ENCODE data around the gene HRH3. TPM values are rescaled to one million over a fixed set of nuclear protein-coding genes. Genes with fewer than 3 reads are reported as not detected.
A peak's percentile ranks its signal among the peaks of the same experiment; 100 is the strongest.

HRH3 gene
- total RNA-seq, 1 donor, result not detected

DNA sequence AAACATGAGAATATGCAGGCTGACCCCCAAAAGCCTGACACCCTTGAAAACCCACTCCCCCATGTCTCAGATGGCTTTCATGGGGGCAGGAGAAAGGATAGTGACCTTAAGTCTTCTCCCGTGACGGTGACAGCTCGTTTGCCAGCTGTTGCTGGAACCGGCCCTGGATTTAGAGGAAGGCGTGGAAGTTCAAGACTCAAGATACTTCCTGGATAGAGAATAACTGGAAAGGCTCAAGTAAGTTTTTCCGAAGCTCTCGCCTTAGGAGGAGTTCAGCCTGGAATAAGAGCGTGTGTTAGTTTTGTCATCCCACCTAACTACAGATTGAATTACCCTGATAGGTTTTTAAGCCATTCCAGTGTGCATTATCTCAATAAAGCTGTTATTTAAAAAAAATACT, 48.8 kb downstream of the HRH3 start:
- Histone ChIP-seq H3K79me2 (ENCODE audit: insufficient read depth, low read length) (no peaks in the 10 kb centered on the region), H3K4me3 (ENCODE audit: insufficient read depth, low read length) (no peak overlapping the region), H2AFZ (ENCODE audit: low read length) (no peak overlapping the region), H3K27ac (ENCODE audit: low read depth, low read length) (no peak overlapping the region), H3K4me2 (ENCODE audit: insufficient read depth, low read length) (no peak overlapping the region), H3K4me1 (ENCODE audit: insufficient read depth, low read length) (no peaks in the 10 kb centered on the region), H3K27me3 (ENCODE audit: insufficient read depth, low read length) (no peaks in the 10 kb centered on the region), H4K20me1 (ENCODE audit: insufficient read depth, low read length) (no peaks in the 10 kb centered on the region), H3K9me3 (ENCODE audit: low read depth, low read length) (no peaks in the 10 kb centered on the region), H3K36me3 (ENCODE audit: insufficient read depth, low read length) (peaks cover 33% of the 10 kb centered on the region)
- TF ChIP-seq, protein P1, sequence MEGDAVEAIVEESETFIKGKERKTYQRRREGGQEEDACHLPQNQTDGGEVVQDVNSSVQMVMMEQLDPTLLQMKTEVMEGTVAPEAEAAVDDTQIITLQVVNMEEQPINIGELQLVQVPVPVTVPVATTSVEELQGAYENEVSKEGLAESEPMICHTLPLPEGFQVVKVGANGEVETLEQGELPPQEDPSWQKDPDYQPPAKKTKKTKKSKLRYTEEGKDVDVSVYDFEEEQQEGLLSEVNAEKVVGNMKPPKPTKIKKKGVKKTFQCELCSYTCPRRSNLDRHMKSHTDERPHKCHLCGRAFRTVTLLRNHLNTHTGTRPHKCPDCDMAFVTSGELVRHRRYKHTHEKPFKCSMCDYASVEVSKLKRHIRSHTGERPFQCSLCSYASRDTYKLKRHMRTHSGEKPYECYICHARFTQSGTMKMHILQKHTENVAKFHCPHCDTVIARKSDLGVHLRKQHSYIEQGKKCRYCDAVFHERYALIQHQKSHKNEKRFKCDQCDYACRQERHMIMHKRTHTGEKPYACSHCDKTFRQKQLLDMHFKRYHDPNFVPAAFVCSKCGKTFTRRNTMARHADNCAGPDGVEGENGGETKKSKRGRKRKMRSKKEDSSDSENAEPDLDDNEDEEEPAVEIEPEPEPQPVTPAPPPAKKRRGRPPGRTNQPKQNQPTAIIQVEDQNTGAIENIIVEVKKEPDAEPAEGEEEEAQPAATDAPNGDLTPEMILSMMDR (IDR thresholded peaks at IDR 0.05; ENCODE audit: extremely low read depth, low read depth, low read length), result no peak
- peak; percentile 3 for DNase-seq (ENCODE audit: insufficient read length, low spot score, missing footprints)

- peak; percentile 81 for DNase-seq (ENCODE audit: insufficient read length, low spot score, missing footprints)
- H3K4me2 ChIP-seq (ENCODE audit: insufficient read depth, low read length), result no peak overlapping the region
- no peak overlapping the region for H3K4me3 ChIP-seq (ENCODE audit: insufficient read depth, low read length)
- no peak overlapping the region for H2AFZ ChIP-seq (ENCODE audit: low read length)
- no peaks in the 10 kb centered on the region for H4K20me1 ChIP-seq (ENCODE audit: insufficient read depth, low read length)
- H3K9me3 ChIP-seq (ENCODE audit: low read depth, low read length), result no peaks in the 10 kb centered on the region
- no peak overlapping the region for H3K27ac ChIP-seq (ENCODE audit: low read depth, low read length)
- H3K79me2 ChIP-seq (ENCODE audit: insufficient read depth, low read length), result no peaks in the 10 kb centered on the region
- TF ChIP-seq, protein P1 (IDR thresholded peaks at IDR 0.05; ENCODE audit: extremely low read depth, low read depth, low read length), result no peak
- no peaks in the 10 kb centered on the region for H3K4me1 ChIP-seq (ENCODE audit: insufficient read depth, low read length)
- no peaks in the 10 kb centered on the region for H3K27me3 ChIP-seq (ENCODE audit: insufficient read depth, low read length)
- H3K36me3 ChIP-seq (ENCODE audit: insufficient read depth, low read length), result peaks cover 36% of the 10 kb centered on the region
Observed at GRCh38 chr20:62170536-62170935, 49.5 kb downstream of the HRH3 start.

DNA sequence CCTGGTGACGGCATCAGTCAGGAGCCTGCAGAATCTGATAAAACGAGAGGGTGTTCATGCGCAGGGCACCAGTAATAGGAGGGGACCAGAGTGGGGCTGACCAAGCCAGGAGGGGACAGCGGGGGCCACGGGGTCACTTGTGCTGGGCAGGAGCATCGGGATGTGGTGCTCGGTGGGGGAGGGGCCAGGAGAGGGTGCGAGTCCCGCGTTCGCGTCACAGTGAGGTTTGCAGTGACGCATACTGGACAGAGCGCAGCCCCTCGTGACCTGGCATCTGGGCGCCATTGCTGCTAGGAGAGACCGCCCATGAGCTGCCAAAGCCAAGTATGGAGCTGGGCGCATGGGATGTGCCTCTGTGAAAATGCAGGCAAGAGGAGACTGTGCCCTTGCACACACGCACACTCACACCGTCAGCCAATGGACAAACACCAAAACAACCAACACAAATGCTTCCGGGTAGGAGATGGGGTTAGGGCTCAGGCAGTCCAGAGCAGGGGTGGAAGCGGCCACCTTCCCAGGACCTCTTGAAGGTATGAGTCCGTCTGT, 51.1 kb downstream of the HRH3 start:
- peak; percentile 84 for DNase-seq (ENCODE audit: insufficient read length, low spot score, missing footprints)
- Histone ChIP-seq H3K4me2 (ENCODE audit: insufficient read depth, low read length) (no peak overlapping the region), H3K9me3 (ENCODE audit: low read depth, low read length) (no peaks in the 10 kb centered on the region), H4K20me1 (ENCODE audit: insufficient read depth, low read length) (no peaks in the 10 kb centered on the region), H2AFZ (ENCODE audit: low read length) (no peak overlapping the region), H3K27me3 (ENCODE audit: insufficient read depth, low read length) (no peaks in the 10 kb centered on the region), H3K27ac (ENCODE audit: low read depth, low read length) (no peak overlapping the region), H3K4me1 (ENCODE audit: insufficient read depth, low read length) (no peaks in the 10 kb centered on the region), H3K4me3 (ENCODE audit: insufficient read depth, low read length) (no peak overlapping the region), H3K36me3 (ENCODE audit: insufficient read depth, low read length) (peaks cover 35% of the 10 kb centered on the region), H3K79me2 (ENCODE audit: insufficient read depth, low read length) (no peaks in the 10 kb centered on the region)
- TF ChIP-seq, protein P1 (IDR thresholded peaks at IDR 0.05; ENCODE audit: extremely low read depth, low read depth, low read length), result no peak

DNA sequence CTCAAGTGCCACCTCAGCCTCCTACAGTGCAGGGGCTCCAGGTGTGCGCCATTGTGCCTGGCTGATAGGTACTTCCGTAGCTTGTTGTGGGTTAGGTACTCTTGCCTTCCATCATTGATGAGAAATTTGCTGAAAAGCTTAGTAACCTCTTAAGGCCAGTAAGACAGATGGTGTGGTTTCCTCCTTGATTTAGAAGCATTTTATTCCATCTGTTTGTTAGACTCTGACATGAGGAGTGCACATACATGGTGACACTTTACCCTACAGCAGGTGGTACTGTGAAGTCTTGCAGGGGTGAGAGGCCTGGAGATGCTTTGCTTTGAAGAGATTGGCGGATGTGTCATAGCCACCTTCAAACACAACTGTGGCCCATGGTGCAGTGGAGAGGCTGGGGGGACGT, 52.0 kb downstream of the HRH3 start:
- no peaks in the 10 kb centered on the region for H3K4me1 ChIP-seq (ENCODE audit: insufficient read depth, low read length)
- no peak overlapping the region for H3K4me3 ChIP-seq (ENCODE audit: insufficient read depth, low read length)
- DNase-seq (ENCODE audit: insufficient read length, low spot score, missing footprints), result no peak
- peaks cover 33% of the 10 kb centered on the region for H3K36me3 ChIP-seq (ENCODE audit: insufficient read depth, low read length)
- no peaks in the 10 kb centered on the region for H3K9me3 ChIP-seq (ENCODE audit: low read depth, low read length)
- H3K79me2 ChIP-seq (ENCODE audit: insufficient read depth, low read length), result no peaks in the 10 kb centered on the region
- H2AFZ ChIP-seq (ENCODE audit: low read length), result no peak overlapping the region
- no peak overlapping the region for H3K27ac ChIP-seq (ENCODE audit: low read depth, low read length)
- H3K27me3 ChIP-seq (ENCODE audit: insufficient read depth, low read length), result no peaks in the 10 kb centered on the region
- TF ChIP-seq, protein P1 (IDR thresholded peaks at IDR 0.05; ENCODE audit: extremely low read depth, low read depth, low read length), result no peak
- no peaks in the 10 kb centered on the region for H4K20me1 ChIP-seq (ENCODE audit: insufficient read depth, low read length)
- H3K4me2 ChIP-seq (ENCODE audit: insufficient read depth, low read length), result no peak overlapping the region

Measured in osteoblast (primary cell).